ENCODE results near the gene SPECC1L.
A peak's percentile ranks its signal among the peaks of the same experiment; 100 is the strongest.

SPECC1L gene

DNA sequence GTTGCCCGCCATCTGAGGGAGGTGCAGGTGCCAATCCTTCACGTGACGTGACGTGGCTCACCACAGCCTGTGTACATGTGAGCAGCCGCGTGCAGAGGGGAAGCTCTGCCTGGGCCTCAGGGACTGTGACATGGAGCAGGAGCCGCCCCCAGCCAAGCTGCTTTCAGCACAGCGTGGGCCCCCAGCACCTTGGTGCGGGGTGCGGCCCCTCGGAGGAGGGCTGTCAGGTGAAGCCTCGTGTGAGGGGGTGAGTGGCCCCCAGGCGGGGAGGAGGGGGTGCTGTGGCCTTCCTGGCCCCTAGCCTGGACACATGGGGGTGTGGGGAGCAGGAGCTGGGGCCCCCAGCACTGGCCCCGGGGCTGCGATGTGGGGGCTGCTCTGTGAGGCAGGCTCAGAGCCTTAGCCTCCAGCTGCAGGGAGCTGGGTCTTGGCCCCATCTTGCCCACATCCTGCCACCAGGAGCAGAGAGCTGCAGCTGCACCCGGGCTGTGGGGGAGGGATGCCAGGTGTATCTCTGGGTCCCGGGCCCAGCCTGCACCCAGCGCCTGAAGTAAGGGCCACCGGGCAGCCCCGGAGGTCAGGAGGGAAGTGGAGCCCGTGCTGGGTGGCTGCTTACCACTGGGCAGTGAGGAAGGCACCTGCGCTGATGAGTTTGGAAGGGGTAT is 157.0 kb downstream of the SPECC1L start, which contains the start of gene ADORA2A:
Gene ADORA2A, plus strand, starts transcription at position 100 of the 665 bp plus-strand sequence. CDS start 5,806 bp downstream, outside the sequence.
- DNase-seq (ENCODE audit: low read depth in 2 of 2), result peak; percentile 71 to 83

GRCh38 chr22:24428751-24429410 is 158.2 kb downstream of the SPECC1L start:
- no peak for DNase-seq (ENCODE audit: low read depth in 2 of 2)

GRCh38 chr22:24429411-24430365 is 159.1 kb downstream of the SPECC1L start:
- DNase-seq (ENCODE audit: low read depth in 2 of 2), result no peak

GRCh38 chr22:24430431-24431308 is 160.0 kb downstream of the SPECC1L start:
- DNase-seq (ENCODE audit: low read depth in 2 of 2), result no peak

DNA sequence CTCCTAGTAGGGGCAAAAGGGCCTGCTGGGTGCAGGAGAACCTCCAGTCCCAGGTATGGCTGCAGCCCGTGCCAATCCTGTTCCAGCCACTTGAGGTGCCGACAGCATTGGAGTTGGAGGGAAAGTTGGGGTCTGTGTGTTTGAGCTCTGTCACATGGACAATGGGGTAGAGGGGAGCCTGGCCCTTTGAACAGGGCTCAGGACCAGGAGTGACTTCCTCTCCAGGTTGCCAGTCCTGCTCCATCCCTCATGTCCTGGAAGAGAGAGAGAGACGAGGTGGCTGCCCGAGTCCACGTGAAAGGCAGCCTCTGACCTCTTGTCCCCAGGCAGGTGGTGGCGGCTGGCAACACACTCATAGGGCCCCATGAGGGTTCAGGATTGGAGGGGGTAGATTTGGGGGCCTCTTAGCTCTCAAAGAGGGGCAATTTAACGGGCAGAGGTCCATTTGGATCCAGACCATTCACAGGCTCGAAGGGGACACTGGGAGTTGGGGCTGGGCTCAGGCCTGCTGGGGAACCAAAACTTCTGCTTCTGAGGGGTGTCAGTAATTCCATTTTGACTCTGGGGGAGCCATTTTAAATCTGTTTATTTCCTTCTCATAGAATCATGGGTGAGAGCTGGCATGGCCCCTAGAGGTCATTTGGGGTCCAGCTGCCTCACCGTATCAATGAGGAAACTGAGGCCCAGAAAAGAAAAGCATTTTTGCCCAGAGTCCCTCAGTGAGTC is 160.8 kb downstream of the SPECC1L start:
- DNase-seq (ENCODE audit: low read depth in 2 of 2), result no peak

GRCh38 chr22:24432059-24432853 is 161.6 kb downstream of the SPECC1L start:
- DNase-seq (ENCODE audit: low read depth in 2 of 2), result peak; percentile 42 to 44

DNA sequence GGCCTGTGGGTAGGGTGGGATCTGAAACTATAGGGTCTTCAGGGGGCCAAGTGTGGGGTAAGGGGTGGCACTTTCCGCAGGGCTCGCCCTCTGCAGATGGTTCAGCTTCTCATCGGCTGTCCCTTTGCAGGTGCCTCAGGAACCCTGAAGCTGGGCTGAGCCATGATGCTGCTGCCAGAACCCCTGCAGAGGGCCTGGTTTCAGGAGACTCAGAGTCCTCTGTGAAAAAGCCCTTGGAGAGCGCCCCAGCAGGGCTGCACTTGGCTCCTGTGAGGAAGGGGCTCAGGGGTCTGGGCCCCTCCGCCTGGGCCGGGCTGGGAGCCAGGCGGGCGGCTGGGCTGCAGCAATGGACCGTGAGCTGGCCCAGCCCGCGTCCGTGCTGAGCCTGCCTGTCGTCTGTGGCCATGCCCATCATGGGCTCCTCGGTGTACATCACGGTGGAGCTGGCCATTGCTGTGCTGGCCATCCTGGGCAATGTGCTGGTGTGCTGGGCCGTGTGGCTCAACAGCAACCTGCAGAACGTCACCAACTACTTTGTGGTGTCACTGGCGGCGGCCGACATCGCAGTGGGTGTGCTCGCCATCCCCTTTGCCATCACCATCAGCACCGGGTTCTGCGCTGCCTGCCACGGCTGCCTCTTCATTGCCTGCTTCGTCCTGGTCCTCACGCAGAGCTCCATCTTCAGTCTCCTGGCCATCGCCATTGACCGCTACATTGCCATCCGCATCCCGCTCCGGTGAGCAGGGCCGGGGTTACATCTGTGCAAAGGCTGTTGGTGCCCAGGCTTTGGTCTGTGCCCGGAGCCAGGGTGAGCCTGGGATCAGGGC is 162.6 kb downstream of the SPECC1L start:
- DNase-seq (ENCODE audit: low read depth in 2 of 2), result no peak

- peak in 1 of 2 donors; percentile 49 for DNase-seq (ENCODE audit: low read depth in 2 of 2)
Observed at GRCh38 chr22:24433828-24434470, 163.3 kb downstream of the SPECC1L start.

GRCh38 chr22:24434471-24435322 is 164.1 kb downstream of the SPECC1L start:
- peak; percentile 58 to 78 for DNase-seq (ENCODE audit: low read depth in 2 of 2)

GRCh38 chr22:24435323-24435645 is 164.7 kb downstream of the SPECC1L start:
- no peak for DNase-seq (ENCODE audit: low read depth in 2 of 2)

GRCh38 chr22:24435861-24436371 is 165.3 kb downstream of the SPECC1L start:
- no peak for DNase-seq (ENCODE audit: low read depth in 2 of 2)

DNA sequence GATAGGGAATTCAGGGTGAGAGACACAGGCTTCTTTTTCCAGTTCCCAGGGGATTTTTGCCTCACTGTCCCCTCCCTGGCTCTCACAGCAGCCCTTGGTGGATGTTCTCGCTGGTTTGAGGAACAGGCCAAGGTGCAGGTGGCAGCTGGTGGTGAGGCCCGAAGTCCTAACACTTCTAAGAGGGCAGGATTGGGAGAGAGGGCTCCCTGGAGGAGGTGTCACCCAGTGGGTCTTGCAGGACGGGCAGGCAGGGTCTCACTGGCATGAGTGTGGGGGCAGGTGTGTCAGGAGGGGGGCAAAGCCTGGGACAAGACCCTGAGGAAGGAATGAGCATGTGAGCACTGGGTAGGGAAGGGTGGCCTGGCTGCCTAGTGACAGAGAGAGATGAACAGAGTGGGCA is 165.9 kb downstream of the SPECC1L start:
- no peak for DNase-seq (ENCODE audit: low read depth in 2 of 2)

GRCh38 chr22:24437091-24437490 is 166.5 kb downstream of the SPECC1L start:
- DNase-seq (ENCODE audit: low read depth in 2 of 2), result no peak

DNA sequence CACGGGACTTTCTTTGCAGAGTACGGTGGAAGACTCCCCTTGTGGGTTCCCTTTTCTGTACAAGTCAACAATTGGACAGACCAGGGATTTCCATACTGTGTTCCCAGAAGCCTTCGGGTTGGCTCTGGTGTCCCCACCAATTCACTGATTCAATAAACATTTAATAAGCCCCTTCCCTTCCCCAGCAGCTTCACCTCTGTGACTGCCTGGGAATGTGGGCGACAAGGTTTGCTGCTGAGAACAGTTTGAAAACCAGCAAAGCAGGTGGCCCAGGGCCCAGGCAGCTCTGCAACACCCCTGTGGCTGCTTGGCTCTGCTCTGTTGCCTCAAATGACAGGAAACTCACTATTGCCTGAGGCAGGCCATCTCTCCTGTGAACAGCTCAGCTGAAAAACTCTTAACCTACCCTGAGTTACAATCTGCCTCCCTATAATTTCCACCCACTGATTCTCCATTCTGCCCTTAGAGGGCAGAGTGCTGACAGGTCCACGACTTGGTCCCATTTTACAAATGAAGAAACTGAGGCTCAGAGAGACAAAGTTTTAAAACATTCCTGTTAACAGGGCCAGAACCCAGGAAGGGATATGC is 167.2 kb downstream of the SPECC1L start:
- no peak for DNase-seq (ENCODE audit: low read depth in 2 of 2)

DNA sequence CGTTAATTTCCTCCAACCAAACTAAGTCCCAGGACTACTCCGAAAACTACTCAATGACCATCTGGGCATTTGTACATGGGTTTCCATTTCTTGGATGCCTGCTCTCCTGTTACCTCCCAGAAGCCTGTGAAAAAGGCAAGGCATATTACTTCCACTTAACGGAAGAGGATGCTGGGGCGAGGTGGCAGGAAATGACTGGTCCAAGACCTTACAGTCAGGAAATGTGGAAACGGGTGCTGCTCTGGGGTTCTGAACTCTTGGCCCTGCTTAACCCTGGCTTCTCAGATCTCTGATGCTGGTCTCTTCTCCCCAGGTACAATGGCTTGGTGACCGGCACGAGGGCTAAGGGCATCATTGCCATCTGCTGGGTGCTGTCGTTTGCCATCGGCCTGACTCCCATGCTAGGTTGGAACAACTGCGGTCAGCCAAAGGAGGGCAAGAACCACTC is 169.7 kb downstream of the SPECC1L start:
- DNase-seq (ENCODE audit: low read depth in 2 of 2), result no peak

DNA sequence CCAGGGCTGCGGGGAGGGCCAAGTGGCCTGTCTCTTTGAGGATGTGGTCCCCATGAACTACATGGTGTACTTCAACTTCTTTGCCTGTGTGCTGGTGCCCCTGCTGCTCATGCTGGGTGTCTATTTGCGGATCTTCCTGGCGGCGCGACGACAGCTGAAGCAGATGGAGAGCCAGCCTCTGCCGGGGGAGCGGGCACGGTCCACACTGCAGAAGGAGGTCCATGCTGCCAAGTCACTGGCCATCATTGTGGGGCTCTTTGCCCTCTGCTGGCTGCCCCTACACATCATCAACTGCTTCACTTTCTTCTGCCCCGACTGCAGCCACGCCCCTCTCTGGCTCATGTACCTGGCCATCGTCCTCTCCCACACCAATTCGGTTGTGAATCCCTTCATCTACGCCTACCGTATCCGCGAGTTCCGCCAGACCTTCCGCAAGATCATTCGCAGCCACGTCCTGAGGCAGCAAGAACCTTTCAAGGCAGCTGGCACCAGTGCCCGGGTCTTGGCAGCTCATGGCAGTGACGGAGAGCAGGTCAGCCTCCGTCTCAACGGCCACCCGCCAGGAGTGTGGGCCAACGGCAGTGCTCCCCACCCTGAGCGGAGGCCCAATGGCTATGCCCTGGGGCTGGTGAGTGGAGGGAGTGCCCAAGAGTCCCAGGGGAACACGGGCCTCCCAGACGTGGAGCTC is 170.2 kb downstream of the SPECC1L start:
- DNase-seq (ENCODE audit: low read depth in 2 of 2), result no peak
